AG10803 (cell line): ENCODE results near the gene ZDHHC24.

Experiments
- DNase-seq: peaks from one replicate; pipeline ENCODE4 v3.0.0; 2010; ENCODE audit warnings: low read depth
- H3K4me3 ChIP-seq: 2 replicates; pipeline ENCODE4 v1.5.1; 2011; ENCODE audit warnings: mild to moderate bottlenecking, low read length, control low read depth
- CTCF ChIP-seq: conservative IDR thresholded peaks from 2 replicates; pipeline ENCODE4 v1.5.1; 2011; ENCODE audit warnings: mild to moderate bottlenecking, low read length, control low read depth, inconsistent platforms

The ZDHHC24 gene

GRCh38 chr11:66545701-66546367 is at the start of gene ZDHHC24:
Gene ZDHHC24 (minus strand): TSS chr11:66546048. CDS start chr11:66546003, 45 bp downstream.
- TF ChIP-seq CTCF, result no peak
- H3K4me3 ChIP-seq, result peak within 1 kb of the TSS; percentile 74
- DNase-seq, result peak; percentile 97

GRCh38 chr11:66595245-66595904 is 49.5 kb upstream of the ZDHHC24 start:
- TF ChIP-seq CTCF, result no peak
- DNase-seq, result peak; percentile 15
- H3K4me3 ChIP-seq, result no peak overlapping the region

GRCh38 chr11:66593650-66594049 is 47.8 kb upstream of the ZDHHC24 start:
- DNase-seq, result no peak
- H3K4me3 ChIP-seq, result peak overlapping the region; percentile 90
- TF ChIP-seq CTCF, result no peak

GRCh38 chr11:66593303-66593635 is 47.4 kb upstream of the ZDHHC24 start:
- peak overlapping the region; percentile 90 for H3K4me3 ChIP-seq
- no peak for DNase-seq
- TF ChIP-seq CTCF, result no peak

- DNase-seq, result peak; percentile 92
- peak; percentile 61 for TF ChIP-seq CTCF
Measured at GRCh38 chr11:66592457-66593302, 46.8 kb upstream of the ZDHHC24 start, which contains the start of the genes CCDC87 and CCS. Gene CCDC87 (minus strand): TSS chr11:66593063. CDS start chr11:66593015, 48 bp downstream. Gene CCS (plus strand): TSS chr11:66593185. CDS start chr11:66593262, 77 bp downstream.

GRCh38 chr11:66591175-66591574 is 45.3 kb upstream of the ZDHHC24 start:
- H3K4me3 ChIP-seq, result no peak overlapping the region
- no peak for DNase-seq
- no peak for TF ChIP-seq CTCF

More at GRCh38 chr11:66592457-66593302, 46.8 kb upstream of the ZDHHC24 start, which contains the start of the genes CCDC87 and CCS:
- peak within 1 kb of the TSS; percentile 90 for H3K4me3 ChIP-seq
